Lower lobe of right lung (tissue), 2 donors: ENCODE measurements around the gene RHOBTB3. TPM values are rescaled to one million over a fixed set of nuclear protein-coding genes. Genes with fewer than 3 reads are reported as not detected.

ENCODE experiments used
- ATAC-seq, 2 donors: fragments of 200-7000 bp; cut with Tn5 transposase; one replicate each; pipeline ENCODE4 v1.9.1; 2020 to 2022; ENCODE audit warnings: mild to moderate bottlenecking in 2 of 2, moderate library complexity in 2 of 2
- DNase-seq: peaks from one replicate; pipeline ENCODE4 v3.0.0-alpha.2; 2020
- H3K27ac ChIP-seq: fragments of 200-600 bp; one replicate; pipeline ENCODE4 v1.8.0; 2022
- H3K27me3 ChIP-seq: fragments of 200-600 bp; one replicate; pipeline ENCODE4 v1.8.0; 2022; ENCODE audit warnings: low read depth
- H3K36me3 ChIP-seq: fragments of 200-600 bp; one replicate; pipeline ENCODE4 v1.8.0; 2022; ENCODE audit warnings: mild to moderate bottlenecking
- H3K4me1 ChIP-seq: fragments of 200-600 bp; one replicate; pipeline ENCODE4 v1.8.0; 2022
- H3K4me3 ChIP-seq: fragments of 200-600 bp; one replicate; pipeline ENCODE4 v1.8.0; 2022; ENCODE audit warnings: mild to moderate bottlenecking
- H3K9me3 ChIP-seq: fragments of 200-600 bp; one replicate; pipeline ENCODE4 v1.8.0; 2022
- intact Hi-C: fragments of 100-400 bp; cut with DNase I; formaldehyde crosslinking; loops from one replicate; pipeline ENCODE4 v1.11.0; 2022
- total RNA-seq: library from RNA; stranded (reverse); fragmentation: NEBNext Ultra II Directional; extraction: Animal tissue kit (Norgen Biotek cat#: 25700); gene quantifications from one replicate; pipeline ENCODE4 v1.2.1, GENCODE V29; 2021
- TF ChIP-seq, protein P1 (sequence below): fragments of 200-600 bp; IDR thresholded peaks from one replicate; pipeline ENCODE4 v1.8.0; 2022; ENCODE audit warnings: antibody characterized with exemption, mild to moderate bottlenecking
- donor health status: DM: no; HTN: yes; CAD: no; lungs with severe emphysema.

The RHOBTB3 gene
- total RNA-seq, 1 donor from 2014 or later: 51.7 TPM

DNA sequence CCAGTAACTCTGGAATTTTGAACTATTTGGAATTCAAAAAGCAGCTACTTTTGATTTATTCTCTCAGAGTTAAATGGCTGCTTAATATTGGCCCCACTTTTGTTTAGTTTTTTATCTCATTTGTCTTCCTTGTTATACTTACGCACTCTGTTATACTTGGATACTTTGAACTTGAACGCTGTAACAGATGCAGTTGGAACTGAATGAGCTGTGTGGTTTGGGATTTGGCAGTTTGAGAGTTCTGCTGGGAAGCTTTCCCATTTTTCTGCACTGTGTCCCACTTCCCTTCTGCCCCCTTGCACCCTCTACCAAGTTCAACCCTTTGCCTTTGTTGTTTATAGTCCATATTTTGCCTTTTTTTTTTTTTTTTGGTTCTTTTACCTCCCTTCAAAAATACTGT, 3.8 kb downstream of the RHOBTB3 start:
- Histone ChIP-seq H3K4me3 (peak overlapping the region; percentile 74), H3K27me3 (no peaks in the 10 kb centered on the region), H3K27ac (no peak overlapping the region), H3K4me1 (peaks cover 34% of the 10 kb centered on the region), H3K36me3 (no peaks in the 10 kb centered on the region), H3K9me3 (no peaks in the 10 kb centered on the region)
- TF ChIP-seq, protein P1, sequence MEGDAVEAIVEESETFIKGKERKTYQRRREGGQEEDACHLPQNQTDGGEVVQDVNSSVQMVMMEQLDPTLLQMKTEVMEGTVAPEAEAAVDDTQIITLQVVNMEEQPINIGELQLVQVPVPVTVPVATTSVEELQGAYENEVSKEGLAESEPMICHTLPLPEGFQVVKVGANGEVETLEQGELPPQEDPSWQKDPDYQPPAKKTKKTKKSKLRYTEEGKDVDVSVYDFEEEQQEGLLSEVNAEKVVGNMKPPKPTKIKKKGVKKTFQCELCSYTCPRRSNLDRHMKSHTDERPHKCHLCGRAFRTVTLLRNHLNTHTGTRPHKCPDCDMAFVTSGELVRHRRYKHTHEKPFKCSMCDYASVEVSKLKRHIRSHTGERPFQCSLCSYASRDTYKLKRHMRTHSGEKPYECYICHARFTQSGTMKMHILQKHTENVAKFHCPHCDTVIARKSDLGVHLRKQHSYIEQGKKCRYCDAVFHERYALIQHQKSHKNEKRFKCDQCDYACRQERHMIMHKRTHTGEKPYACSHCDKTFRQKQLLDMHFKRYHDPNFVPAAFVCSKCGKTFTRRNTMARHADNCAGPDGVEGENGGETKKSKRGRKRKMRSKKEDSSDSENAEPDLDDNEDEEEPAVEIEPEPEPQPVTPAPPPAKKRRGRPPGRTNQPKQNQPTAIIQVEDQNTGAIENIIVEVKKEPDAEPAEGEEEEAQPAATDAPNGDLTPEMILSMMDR: no peak
- DNase-seq (no peak), ATAC-seq (no peak)
- intact Hi-C loops: no loop called here

DNA sequence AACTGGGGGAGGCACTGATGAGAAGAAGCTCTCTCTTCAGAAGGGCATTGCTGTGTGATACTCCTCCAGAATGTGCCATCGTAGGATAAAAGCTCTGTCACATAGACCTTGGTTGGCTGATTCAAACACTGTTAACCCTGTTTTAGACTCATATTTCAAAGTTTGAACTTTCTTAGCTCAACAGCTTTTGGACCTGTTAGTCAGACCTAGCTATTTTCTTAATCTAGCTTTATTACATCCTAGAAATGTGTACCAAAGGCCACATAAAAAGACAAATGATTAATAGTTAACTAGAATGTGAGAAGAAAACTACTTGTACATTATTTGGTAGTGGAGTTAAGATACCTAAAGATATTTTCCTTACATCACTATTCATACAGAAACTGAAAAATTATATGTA, 4.3 kb downstream of the RHOBTB3 start:
- no peak overlapping the region for H3K27ac ChIP-seq
- intact Hi-C loops: no loop called here
- TF ChIP-seq, protein P1: no peak

DNA sequence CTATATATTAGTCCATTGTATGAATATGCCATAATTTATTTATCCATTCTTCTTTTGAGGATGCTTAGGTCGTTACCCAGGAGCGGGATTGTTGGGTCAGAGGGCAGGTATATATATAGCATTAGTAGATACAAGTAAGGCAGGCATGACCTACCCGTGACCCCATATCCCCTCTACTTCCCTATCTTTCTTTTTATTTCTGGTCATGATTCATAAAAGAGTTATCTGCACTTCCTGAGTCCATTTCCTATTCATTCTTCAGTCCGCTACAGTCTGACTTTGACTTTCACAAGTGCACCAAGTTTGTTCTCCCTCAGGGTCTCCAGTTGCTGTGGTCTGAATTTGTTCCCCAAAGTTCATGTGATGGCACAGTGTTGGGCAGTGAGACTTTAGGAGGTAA, 6.9 kb downstream of the RHOBTB3 start:
- no peaks in the 10 kb centered on the region for H3K27me3 ChIP-seq
- H3K4me1 ChIP-seq: peaks cover 27% of the 10 kb centered on the region
- TF ChIP-seq, protein P1: no peak
- no peak overlapping the region for H3K4me3 ChIP-seq
- no peaks in the 10 kb centered on the region for H3K9me3 ChIP-seq
- no peaks in the 10 kb centered on the region for H3K36me3 ChIP-seq
- H3K27ac ChIP-seq: no peak overlapping the region
- DNase-seq: no peak
- ATAC-seq: peak in 1 of 2 donors; percentile 49
- intact Hi-C loops: no loop called here

More for the DNA sequence above, 4.3 kb downstream of the RHOBTB3 start:
- Histone ChIP-seq H3K4me1 (peaks cover 29% of the 10 kb centered on the region), H3K4me3 (no peak overlapping the region), H3K27me3 (no peaks in the 10 kb centered on the region), H3K36me3 (no peaks in the 10 kb centered on the region), H3K9me3 (no peaks in the 10 kb centered on the region)
- DNase-seq (no peak), ATAC-seq (no peak)

DNA sequence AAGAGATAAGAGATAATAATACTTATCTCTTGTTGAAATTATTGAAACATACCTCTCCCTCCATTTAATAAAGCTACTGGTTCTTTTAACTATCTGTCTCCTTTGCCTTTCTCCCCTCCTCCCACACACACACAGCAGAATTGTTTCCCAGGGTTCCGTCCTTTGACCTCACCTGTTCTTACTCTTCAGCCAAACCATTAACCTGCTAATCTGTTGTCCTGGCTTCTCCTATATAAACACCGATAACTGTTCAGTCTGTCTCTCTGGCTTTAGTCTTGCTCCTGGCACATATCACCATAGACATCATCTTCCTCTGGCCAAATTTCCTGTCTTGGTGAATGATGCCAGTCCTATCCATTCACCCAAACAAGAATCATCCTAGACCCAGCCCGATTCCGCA, 7.7 kb downstream of the RHOBTB3 start:
- DNase-seq (no peak), ATAC-seq (no peak)
- intact Hi-C loops: no loop called here
- Histone ChIP-seq H3K36me3 (no peaks in the 10 kb centered on the region), H3K27me3 (no peaks in the 10 kb centered on the region), H3K4me3 (no peak overlapping the region), H3K4me1 (peaks cover 22% of the 10 kb centered on the region), H3K27ac (no peak overlapping the region), H3K9me3 (no peaks in the 10 kb centered on the region)
- TF ChIP-seq, protein P1: no peak

DNA sequence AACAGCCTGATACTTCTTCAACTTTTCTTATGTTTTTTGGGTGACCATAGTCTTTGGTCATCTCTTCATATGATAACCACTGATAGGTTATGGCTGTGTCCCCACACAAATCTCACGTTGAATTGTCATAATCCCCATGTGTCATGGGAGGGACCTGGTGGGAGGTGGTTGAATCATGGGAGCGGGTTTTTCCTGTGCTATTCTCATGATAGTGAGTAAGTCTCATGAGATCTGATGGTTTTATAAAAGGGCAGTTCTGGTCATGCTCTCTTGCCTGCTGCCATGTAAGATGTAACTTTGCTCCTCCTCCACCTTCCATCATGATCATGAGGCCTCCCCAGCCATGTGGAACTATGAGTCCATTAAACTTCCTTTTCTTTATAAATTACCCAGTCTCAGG, 8.7 kb downstream of the RHOBTB3 start:
- no peak overlapping the region for H3K27ac ChIP-seq
- H3K36me3 ChIP-seq: no peaks in the 10 kb centered on the region
- ATAC-seq (no peak), DNase-seq (no peak)
- intact Hi-C loops: no loop called here
- TF ChIP-seq, protein P1: no peak
- no peaks in the 10 kb centered on the region for H3K27me3 ChIP-seq
- H3K4me1 ChIP-seq: peaks cover 14% of the 10 kb centered on the region
- no peak overlapping the region for H3K4me3 ChIP-seq
- no peaks in the 10 kb centered on the region for H3K9me3 ChIP-seq

DNA sequence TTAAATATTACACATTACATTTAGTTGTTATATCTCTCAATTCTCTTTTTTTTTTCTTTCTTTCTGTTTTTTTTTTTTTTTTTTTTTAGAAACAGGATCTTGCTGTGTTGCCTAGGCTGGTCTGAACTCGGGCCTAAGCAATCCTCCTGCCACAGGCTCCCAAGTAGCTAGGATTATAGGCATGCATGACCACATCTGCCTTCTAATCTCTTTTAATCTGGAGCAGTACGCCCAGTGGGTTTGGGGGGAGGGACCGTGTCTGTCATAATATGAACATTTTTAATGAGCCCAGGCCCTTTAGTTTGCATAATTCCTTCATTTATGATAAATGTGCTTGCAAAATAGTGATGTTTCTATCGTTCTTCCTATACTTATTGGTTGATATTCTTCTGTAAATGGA, 10.3 kb downstream of the RHOBTB3 start:
- H3K9me3 ChIP-seq: no peaks in the 10 kb centered on the region
- TF ChIP-seq, protein P1: no peak
- ATAC-seq (no peak), DNase-seq (no peak)
- H3K4me1 ChIP-seq: no peaks in the 10 kb centered on the region
- no peaks in the 10 kb centered on the region for H3K27me3 ChIP-seq
- H3K4me3 ChIP-seq: no peak overlapping the region
- H3K36me3 ChIP-seq: no peaks in the 10 kb centered on the region
- H3K27ac ChIP-seq: no peak overlapping the region
- intact Hi-C loops: no loop called here
